Measurements from ENCODE around the gene SF3B2. TPM values are rescaled to one million over a fixed set of nuclear protein-coding genes. Genes with fewer than 3 reads are reported as not detected.

SF3B2 gene
- total and polyA plus RNA-seq, 2 donors (not counting 3 experiments of a cell fraction or from before 2014, with no cell fraction given): 99.4 to 196 TPM

- intact Hi-C loops (cut with micrococcal nuclease): no loop called here
- BruUV-seq (replicated peaks): no TSS peak
- Histone ChIP-seq H3K27me3 (ENCODE audit: control insufficient read depth in 2 of 2, insufficient read depth in 2 of 2, low read length in 2 of 2) (peaks cover 2 to 3% of the 10 kb centered on the region in 2 experiments), H3K9ac (replicated peaks; ENCODE audit: extremely low read depth, insufficient read depth, low read length) (no peak overlapping the region), H3K4me3 (replicated peaks in 1 of 3; ENCODE audit: insufficient read depth in 1 of 3, low read depth in 1 of 3, low read length in 3 of 3) (no peak overlapping the region), H3K36me3 (ENCODE audit: control insufficient read depth in 2 of 2, extremely low read depth in 1 of 2, insufficient read depth in 2 of 2, low read length in 2 of 2) (no peaks in the 10 kb centered on the region), H3K79me2 (ENCODE audit: control insufficient read depth, insufficient read depth, low read length) (no peaks in the 10 kb centered on the region), H3K9me1 (replicated peaks; ENCODE audit: control insufficient read depth, extremely low read depth, insufficient read depth, low read length) (no peaks in the 10 kb centered on the region), H4K20me1 (replicated peaks; ENCODE audit: control insufficient read depth, extremely low read depth, insufficient read depth, low read length) (no peaks in the 10 kb centered on the region), H3K4me2 (ENCODE audit: insufficient read depth, low read length) (no peak overlapping the region), H3K4me1 (ENCODE audit: control insufficient read depth, extremely low read depth, insufficient read depth, low read length) (no peaks in the 10 kb centered on the region), H3K27ac (ENCODE audit: insufficient read depth, low read depth, low read length) (no peak overlapping the region), H3K9me3 (replicated peaks; ENCODE audit: control insufficient read depth, insufficient read depth, low read length) (no peaks in the 10 kb centered on the region), H2AFZ (ENCODE audit: low read depth, low read length) (no peak overlapping the region)
- no peak for TF ChIP-seq JUN (IDR thresholded peaks at IDR 0.05; ENCODE audit: borderline replicate concordance, insufficient read depth, insufficient read length, low read depth)
- TF ChIP-seq POLR2A (IDR thresholded peaks at IDR 0.05; ENCODE audit: low read depth, low read length): no peak
- no peak for TF ChIP-seq MAX (IDR thresholded peaks at IDR 0.05; ENCODE audit: insufficient read depth, insufficient read length)
- FAIRE-seq (no peak), DNase-seq (ENCODE audit: low read depth, low spot score) (no peak)
- CTCF ChIA-PET: interaction anchor here (1.0 to 2.9 kb wide), 4 partner anchors 13 to 31 kb away, joined by 4 to 31 read pairs (median 13); partner anchors contain the start of gene CST6
- dilution Hi-C loops (cut with MboI; ENCODE audit: extremely low pct_ligation_motif_present, low sequenced_read_pairs): no loop called here
- POLR2A ChIA-PET: no interaction called here
These were observed 8.9 kb upstream of the SF3B2 start for GRCh38 chr11:66042996-66043906.

- ChIA-PET CTCF (interaction anchor here (0.6 to 2.9 kb wide), 36 partner anchors 9 to 339 kb away, joined by 3 to 31 read pairs (median 5); partner anchors contain the start of genes BANF1, CATSPER1, CST6 and FIBP), POLR2A (no interaction called here)
- Histone ChIP-seq H2AFZ (ENCODE audit: low read depth, low read length) (no peak overlapping the region), H3K4me2 (ENCODE audit: insufficient read depth, low read length) (no peak overlapping the region), H3K36me3 (ENCODE audit: control insufficient read depth in 2 of 2, extremely low read depth in 1 of 2, insufficient read depth in 2 of 2, low read length in 2 of 2) (no peaks in the 10 kb centered on the region), H3K4me3 (replicated peaks in 1 of 3; ENCODE audit: insufficient read depth in 1 of 3, low read depth in 1 of 3, low read length in 3 of 3) (no peak overlapping the region), H3K9me1 (replicated peaks; ENCODE audit: control insufficient read depth, extremely low read depth, insufficient read depth, low read length) (no peaks in the 10 kb centered on the region), H3K9me3 (replicated peaks; ENCODE audit: control insufficient read depth, insufficient read depth, low read length) (no peaks in the 10 kb centered on the region), H3K79me2 (ENCODE audit: control insufficient read depth, insufficient read depth, low read length) (no peaks in the 10 kb centered on the region), H3K9ac (replicated peaks; ENCODE audit: extremely low read depth, insufficient read depth, low read length) (no peak overlapping the region), H3K27me3 (ENCODE audit: control insufficient read depth in 2 of 2, insufficient read depth in 2 of 2, low read length in 2 of 2) (peaks cover 2 to 3% of the 10 kb centered on the region in 2 experiments), H3K27ac (ENCODE audit: insufficient read depth, low read depth, low read length) (no peak overlapping the region), H4K20me1 (replicated peaks; ENCODE audit: control insufficient read depth, extremely low read depth, insufficient read depth, low read length) (no peaks in the 10 kb centered on the region), H3K4me1 (ENCODE audit: control insufficient read depth, extremely low read depth, insufficient read depth, low read length) (no peaks in the 10 kb centered on the region)
- FAIRE-seq (no peak), DNase-seq (ENCODE audit: low read depth, low spot score) (no peak)
- BruUV-seq (replicated peaks): no TSS peak
- dilution Hi-C loops (cut with MboI; ENCODE audit: extremely low pct_ligation_motif_present, low sequenced_read_pairs) (no loop called here), intact Hi-C loops (cut with micrococcal nuclease) (loop anchor here (1.0 to 2.0 kb wide), 3 partner anchors 22 to 55 kb away; partner anchors contain the start of genes BANF1 and EIF1AD)
- TF ChIP-seq CTCF (IDR thresholded peaks at IDR 0.05; ENCODE audit: extremely low read depth in 1 of 2, insufficient read depth in 1 of 2, low read depth in 1 of 2, low read length in 2 of 2): no peak
- TF ChIP-seq POLR2AphosphoS5 (IDR thresholded peaks at IDR 0.05; ENCODE audit: insufficient read depth, low read depth, low read length): no peak
- TF ChIP-seq GATA2 (IDR thresholded peaks at IDR 0.05; ENCODE audit: insufficient read depth, insufficient read length, low read depth, low read length): no peak
- no peak for TF ChIP-seq MYC (IDR thresholded peaks at IDR 0.05; ENCODE audit: low read depth, low read length)
- TF ChIP-seq FOS (IDR thresholded peaks at IDR 0.05; ENCODE audit: borderline replicate concordance, insufficient read depth, low read length): no peak
- no peak for TF ChIP-seq MAX (IDR thresholded peaks at IDR 0.05; ENCODE audit: insufficient read depth, insufficient read length)
- TF ChIP-seq EZH2 (IDR thresholded peaks at IDR 0.05; ENCODE audit: borderline replicate concordance, low read depth, low read length, severe bottlenecking): no peak
- no peak for TF ChIP-seq POLR2A (IDR thresholded peaks at IDR 0.05; ENCODE audit: low read depth, low read length)
These were observed 7.4 kb upstream of the SF3B2 start for GRCh38 chr11:66044757-66045156.

Data from endothelial cell of umbilical vein (primary cell).